ENCODE results near the gene DRAXIN.

GRCh38 chr1:11661103-11661502 is 30.4 kb upstream of the DRAXIN start:
- TF ChIP-seq CREB1 (IDR thresholded peaks at IDR 0.05; ENCODE audit: low read depth), result no peak
- no peak for TF ChIP-seq TAF1 (IDR thresholded peaks at IDR 0.05; ENCODE audit: low read depth)
- no peak for TF ChIP-seq FOXM1 (IDR thresholded peaks at IDR 0.05; ENCODE audit: borderline replicate concordance, low read depth)
- TF ChIP-seq NFIC (IDR thresholded peaks at IDR 0.05), result no peak
- TF ChIP-seq CEBPB (IDR thresholded peaks at IDR 0.05), result no peak
- TF ChIP-seq ZBTB7A (IDR thresholded peaks at IDR 0.05; ENCODE audit: low read depth), result no peak

All from Ishikawa (cell line).